Bone marrow (tissue), 2 donors: ENCODE data around the gene DACH1.

ENCODE experiments used
- DNase-seq, 2 donors: peaks; one replicate each; lab custom pipeline; 2025; lab: John Stamatoyannopoulos, UW

The DACH1 gene

DNA sequence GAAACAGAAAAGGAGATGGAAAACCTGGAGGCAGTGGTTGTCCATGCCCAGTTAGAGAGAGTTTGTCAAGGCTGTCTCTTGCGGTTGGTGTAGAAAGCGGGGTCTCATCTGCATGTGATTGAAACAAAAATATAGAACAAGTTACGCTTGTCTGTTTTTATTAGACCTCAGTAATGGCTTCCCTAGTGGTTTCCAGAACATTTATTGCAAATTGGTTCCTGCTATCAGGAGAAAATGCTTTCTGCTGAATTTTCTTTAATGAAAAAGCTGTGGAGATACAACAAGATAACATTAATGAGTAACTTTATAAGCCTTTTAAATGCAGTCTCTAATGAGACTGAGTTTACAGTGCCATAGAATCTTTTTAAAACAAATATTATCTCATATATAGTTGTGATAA, 378.0 kb downstream of the DACH1 start:
- DNase-seq = no peak

DNA sequence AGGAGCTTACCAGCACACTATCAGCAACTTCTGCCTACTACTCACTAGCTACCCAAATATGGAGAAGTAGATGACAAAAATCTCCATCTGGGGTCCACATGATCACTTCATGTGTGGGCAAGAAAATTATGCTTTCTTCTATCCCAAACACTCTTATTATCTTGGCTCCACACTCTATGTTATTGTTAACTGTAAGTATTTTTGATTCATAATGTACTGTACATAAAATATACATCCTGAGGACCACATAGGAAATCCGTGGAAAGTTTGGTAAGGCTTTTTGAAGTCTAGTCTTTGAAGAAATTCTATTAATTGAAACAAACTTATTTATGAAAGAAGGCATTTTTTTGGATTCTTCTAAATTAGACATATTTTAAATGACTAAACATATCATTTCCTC, 378.8 kb downstream of the DACH1 start:
- DNase-seq = no peak

DNA sequence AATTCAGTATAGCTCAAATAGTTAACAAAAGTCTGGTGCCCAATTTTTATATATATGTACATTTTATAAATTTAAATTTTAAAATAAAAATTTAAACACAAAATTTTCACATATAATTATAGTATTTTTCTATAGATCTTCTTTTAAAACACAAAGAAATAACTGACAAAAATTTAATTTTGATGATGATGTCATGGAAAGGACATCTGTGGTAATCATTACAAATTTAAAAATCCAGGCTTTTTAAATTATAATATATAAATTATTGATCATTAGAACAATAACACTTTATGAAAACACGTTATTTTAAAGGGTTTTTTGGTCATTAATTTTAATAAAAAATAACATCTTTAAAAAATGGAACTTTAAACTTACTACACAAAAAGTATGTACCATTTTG, 381.1 kb downstream of the DACH1 start:
- no peak for DNase-seq

DNA sequence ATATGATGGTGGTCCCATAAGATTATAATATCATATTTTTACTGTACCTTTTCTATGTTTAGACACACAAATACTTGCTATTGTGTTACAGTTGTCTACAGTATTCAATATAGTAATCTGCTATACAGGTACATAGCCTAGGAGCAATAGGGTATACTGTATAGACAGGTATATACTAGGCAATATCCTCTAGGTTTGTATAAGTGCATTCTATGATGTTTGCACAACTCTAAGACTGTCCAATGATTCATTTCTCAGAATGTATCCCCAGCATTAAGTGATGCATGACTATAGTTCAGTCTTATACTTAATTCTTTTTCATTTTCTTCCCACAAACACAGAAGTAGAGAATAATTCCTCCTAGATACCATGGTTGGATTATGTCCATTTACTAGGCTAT, 383.3 kb downstream of the DACH1 start:
- DNase-seq = no peak

DNA sequence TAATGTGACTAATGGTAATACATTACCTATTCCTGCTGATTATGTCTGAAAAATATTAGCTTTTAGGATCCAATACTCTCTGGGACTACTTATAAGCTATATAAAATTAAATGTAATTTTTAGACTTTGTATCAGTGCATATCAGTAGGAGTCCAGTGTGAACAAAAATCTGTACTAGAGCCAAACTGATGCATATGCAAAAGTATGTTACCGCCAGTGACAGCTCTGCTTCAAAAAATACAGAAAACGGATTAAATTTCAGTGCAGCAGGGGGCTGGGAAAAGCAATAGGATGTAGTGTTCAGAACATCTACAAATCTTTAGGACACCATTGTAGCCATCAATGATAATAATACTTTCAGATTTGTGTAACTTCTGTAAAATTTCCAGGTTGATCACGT, 385.5 kb downstream of the DACH1 start:
- no peak for DNase-seq

DNA sequence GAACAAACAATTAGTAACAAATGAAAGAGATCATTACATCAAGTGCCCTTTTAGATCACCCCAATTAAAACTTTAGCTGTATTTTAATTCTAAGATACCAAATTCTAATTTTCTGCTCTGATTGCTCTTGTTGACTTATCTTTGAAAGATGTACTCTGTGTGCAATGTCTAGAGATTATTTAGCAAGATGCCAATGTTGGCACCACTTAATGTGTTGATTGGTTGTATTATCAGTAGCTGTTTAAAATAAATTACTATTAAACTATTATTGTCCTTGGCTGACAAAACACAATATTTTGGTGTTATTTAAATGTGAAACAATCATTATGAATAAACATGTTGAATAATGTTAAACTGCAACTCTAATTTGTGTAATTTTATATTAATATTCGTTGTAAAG, 386.0 kb downstream of the DACH1 start:
- DNase-seq = no peak

DNA sequence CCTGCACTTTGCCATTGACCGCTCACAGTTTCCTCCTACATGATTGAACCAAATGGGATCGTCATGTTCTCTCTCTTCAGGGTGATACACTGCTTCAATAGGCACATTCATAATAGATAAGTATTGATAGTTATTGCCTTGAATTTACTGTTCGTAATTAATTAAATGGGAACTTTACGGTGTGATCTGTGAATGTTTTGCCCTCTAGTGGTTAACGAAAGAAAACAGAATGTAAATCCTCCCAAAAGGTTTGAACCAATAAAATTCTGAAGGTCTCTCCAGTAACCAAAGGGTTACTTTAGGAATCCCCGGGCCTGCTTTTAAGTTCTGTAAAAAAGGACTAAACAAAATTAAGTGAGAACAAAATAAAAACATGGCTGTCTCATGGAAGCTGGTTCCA, 389.3 kb downstream of the DACH1 start:
- no peak for DNase-seq

DNA sequence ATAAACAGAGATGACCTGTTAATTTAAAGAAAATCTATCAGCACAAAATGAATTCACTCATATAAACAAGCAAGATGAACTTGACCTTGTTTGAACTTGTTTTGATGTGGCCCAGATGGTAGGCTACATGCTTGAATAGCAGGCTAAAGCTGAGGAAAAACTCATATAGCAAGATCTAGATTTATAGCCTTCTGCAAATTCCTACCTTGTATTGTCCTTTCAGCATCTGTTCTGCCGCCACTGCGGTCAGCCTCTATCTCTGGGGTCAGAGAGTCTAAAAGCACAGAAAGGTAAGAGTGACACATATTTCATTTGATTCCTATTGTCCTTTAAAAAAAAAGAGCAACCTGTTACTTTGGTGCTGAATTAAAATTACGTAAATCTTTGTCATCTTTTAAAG, 392.1 kb downstream of the DACH1 start:
- no peak for DNase-seq

DNA sequence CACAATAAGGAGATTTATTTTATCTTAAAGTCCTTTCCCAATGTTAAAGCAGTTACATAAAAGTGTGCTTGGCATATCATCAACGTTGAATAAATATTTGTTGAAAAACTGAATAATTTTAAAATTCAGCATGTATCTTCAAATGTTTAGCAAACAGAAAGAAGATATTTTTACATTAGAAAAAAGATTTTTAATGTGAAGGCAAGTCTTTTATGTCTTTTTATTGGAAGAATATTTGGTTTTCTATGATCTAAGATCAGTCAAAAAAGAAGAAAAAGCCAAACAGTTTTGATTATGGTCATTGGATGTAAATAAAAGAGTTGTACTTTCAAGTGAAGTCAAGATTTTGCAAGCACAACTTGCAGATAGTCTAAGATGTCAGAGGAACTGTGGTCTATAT, 397.4 kb downstream of the DACH1 start:
- DNase-seq = no peak

DNA sequence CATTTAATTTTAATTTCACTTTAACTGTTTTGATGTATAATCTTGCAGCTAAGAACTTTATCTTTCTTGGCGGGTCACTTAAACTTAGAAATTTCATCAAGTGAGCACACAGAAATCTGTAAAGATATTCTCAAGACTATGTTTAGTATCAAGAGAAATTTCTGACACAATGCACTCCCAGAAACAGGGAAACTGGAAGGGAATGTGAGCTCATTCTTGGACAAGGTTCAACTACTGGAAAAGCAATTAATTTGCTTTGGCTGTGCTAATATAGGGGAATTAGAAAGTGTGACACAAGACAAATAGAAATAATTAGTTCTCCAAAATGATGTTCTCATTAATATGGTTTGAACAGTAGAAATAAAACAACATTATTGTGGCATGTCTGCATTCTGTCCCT, 402.3 kb downstream of the DACH1 start:
- DNase-seq = no peak

DNA sequence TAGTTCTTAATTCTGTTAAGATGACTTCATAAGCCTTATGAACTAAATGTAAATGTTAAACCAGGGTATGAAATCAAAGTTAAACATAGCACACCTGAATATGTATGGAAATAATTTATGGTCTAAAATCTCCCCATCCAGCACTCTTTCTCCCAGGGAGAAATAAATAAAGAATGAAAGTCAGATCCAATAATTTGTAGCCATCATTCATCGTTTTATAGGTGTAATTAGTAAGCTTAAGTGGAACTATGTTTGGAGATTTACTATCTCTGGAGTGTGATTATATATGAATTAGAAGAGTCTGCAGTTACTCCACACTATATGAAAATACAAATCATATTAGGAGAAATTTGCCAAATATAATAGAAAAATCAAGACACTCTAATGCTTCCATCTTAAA, 405.1 kb downstream of the DACH1 start:
- no peak for DNase-seq

DNA sequence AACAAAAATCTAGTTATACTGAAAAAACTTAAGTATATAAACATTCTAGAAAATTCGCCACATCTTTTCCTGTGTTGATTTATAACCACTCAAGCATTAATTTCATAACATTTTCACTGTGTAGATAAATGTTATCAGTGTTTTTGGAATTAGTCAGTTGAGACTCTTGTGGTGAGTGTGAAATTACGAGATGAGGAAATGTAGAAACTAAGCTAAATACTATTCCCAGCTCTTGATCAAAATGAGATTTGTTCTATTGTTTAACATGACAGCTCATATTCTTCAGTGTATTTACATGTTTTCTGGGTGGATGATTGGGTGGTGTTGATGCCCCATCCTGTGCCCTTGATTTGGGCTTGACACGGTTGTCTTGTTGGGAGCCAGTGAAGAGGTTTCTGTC, 406.8 kb downstream of the DACH1 start:
- no peak for DNase-seq

DNA sequence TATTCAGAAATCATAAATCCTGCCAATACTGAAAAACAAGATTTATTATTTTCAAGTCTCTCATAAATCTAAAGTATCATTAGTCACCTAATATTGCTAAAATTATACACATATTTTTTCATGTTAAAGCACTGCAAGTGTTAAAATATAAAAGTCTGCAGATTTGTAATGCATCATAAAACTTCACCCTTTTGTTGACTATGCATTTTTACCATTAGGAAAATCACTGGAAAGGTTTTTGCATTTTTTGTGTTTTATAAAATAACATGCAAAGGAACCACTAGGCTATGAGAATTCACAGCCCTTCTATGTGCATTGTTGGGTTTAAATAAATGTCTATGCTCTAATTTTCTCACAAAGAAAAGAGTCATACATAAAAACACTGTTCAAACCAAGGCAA, 407.3 kb downstream of the DACH1 start:
- no peak for DNase-seq

DNA sequence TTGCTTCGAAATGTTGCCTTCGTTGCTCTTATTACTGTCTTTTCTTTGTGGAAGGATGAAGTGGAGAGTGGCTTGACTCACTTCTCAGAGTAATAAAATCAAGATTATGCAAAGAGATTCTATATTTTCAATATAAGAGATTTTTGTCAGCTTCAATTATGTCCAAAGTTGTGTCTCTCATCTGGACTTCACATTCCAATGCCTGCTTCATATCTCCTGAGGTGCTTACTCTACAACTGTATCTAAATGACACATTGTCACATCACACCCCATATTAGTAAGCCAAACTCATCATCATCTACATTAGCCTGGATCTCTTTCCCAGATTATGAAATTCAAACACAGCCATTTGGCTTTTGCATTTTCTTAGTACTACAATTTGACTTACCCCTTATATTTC, 409.4 kb downstream of the DACH1 start:
- no peak for DNase-seq

DNA sequence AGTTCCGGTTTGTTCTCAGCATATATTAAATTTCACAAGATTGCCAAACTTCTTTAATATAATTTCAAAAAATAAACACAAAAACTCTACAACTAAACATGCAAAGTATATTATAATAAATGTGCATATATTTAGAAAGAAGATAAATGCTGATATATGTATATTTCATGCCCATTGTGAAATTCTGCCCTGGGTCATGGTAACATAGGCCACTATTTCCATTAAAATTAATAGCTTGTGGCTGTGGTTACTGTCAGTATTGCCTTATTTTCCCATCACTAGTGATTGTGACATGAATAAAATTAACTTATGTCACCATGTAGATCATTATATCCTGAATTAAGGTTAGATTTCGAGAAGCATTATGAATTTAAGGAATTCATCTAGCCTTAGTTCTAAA, 410.9 kb downstream of the DACH1 start:
- DNase-seq = no peak

DNA sequence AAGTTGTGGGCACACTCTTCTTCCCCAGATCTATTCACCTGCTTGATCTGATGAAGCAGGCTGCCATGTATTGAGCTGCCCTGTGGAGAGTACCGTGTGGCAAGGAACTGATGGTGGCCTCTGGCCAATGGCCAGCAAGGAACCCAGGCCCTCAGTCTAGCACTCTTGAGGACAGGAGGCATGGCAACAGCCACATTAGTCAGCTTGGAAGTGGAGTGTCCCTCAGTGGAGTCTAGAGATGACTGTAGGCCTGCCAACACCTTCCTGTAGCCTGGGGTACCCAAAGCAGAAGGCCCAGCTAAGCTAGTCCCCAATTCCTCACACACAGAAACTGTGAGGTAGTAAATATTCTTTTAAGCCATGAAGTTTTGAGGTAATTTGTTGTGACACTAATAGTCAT, 412.5 kb downstream of the DACH1 start:
- DNase-seq = no peak

DNA sequence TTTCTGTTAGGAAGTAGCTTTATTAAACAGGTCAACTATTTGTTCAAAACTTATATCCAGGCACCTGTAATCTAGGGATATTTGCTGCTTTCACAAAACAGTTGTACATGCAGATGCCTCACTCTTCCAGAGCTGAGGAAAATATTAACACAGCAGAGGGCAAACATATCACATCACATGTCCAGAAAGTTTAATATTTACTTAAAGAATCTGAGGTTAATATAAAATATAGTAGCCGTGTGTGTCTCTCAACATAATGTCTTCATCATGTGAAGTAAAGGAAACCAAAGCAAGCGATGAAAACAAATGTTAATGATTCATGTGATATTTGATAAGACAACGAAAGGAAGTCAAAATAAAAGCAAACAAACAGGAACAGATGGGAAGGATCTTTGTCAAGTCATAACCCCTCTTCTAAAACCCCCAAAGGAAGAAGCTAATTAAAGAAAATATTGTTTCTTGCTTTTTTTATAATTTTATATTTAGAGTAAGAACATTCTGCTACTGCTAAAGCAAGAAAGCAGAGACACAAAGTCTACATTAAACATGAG, 418.8 kb downstream of the DACH1 start:
- no peak for DNase-seq

DNA sequence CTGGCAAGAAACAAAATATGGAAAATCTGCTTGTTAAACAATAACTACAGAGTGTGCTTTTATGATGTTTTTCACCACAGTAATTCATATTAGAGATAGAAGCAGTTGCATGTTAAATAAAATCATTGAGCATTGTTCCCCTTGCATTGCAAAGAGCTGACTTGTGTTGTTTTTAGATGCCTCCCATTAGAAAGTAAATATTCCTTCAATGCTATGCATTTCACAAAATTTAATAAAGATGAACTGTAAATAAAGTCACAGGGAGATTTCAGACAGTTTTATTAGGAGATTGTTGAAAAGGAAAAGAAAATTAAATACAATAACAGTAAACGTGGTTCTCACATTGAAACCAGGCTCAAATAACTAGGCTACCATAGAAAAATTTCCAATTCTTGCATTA, 429.3 kb downstream of the DACH1 start:
- no peak for DNase-seq

DNA sequence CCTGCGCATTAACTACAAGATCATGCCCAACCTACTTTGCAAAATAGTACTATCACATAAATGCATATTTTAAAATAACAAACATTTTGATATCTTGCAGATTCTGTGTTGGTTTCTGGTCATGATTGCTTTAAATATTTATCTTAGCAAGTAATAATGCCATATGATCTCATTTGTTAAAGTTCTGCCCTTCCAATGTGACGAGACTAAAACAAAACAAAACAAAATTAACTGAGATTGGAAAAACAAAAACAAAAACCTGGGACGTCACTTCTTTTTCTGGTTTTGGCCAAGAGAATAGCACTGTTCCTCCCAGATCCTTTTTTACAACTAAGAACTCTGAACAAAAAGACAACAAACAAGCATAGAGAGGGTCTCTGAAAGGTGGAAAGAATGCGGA, 436.3 kb downstream of the DACH1 start:
- DNase-seq = no peak

DNA sequence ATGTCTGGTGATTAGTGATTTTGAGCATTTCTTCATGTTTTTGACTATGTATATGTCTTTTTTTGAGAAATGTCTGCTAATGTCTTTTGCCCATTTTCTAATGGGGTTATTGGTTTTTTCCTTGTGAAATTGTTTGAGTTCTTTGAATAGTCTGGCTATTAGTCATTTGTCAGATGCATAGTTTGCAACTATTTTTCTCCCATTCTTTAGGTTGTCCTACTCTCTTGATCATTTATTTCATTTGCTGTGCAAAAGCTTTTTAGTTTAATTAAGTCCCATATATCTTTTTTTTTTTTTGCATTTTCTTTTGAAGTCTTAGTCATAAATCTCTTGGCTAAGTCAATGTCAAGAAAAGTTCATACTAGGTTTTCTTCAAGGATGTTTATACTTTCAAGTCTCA, 449.8 kb downstream of the DACH1 start:
- no peak for DNase-seq

DNA sequence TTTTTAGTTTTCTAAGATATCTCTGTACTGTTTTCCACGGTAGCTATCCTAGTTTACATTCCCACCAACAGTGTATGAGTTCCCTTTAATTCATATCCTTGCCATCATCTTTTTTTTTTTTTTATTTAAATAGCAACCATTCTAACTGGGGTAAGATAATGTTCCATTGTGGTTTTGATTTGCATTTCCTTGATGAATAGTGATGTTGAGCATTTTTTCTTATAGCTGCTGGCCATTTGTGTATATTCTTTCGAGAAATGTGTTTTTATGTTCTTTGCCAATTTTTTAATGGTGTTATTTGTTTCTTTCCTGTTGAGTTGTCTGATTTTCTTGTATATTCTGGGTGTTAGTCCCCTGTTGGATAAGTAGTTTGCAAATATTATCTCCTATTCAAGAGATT, 454.8 kb downstream of the DACH1 start:
- no peak for DNase-seq

DNA sequence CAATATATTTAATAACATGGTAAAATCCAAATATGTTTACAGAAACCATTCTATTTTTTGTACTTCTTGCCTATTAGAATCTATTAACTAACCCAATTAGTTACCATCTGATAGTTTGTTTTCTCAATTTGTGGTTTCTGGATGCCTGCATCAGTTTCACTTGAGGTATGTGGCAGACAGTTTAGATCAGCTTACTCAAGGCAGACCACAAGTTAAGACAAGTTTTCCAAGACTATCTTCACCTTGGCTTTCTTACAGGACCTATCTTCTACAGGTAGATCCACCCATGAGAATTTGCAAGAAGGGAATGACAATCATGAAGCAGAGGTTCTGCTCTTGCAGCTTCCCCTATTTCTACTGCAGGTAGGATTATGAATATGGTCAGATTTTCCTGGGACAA, 458.6 kb downstream of the DACH1 start:
- DNase-seq = no peak

DNA sequence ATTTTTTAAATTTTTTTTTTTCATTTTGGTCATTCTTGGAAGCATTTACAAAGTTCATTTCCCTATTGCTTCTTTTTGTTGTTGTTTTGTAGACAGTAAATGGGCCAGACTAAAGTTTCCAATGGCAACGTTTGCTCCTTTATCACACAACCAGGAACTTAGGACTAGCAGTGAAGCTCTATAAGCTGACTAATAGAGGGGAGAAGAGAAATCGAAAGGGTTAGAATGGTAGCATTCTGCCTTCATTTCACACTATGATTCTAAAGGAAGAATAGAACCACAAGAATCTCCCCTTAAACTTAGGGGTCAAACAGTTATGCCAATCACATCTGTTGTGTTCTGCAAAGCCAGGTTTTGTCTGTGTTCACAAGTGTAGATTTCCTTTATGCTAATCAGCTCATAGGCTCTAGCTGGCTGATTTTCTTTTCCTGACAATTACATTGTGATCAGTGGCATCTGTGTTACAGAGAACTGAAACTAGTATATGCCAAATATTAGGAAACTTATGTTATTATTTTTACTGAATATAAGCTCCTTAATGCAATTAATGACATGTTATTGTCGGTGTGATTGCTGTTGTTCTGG, 467.3 kb downstream of the DACH1 start:
- DNase-seq = no peak

DNA sequence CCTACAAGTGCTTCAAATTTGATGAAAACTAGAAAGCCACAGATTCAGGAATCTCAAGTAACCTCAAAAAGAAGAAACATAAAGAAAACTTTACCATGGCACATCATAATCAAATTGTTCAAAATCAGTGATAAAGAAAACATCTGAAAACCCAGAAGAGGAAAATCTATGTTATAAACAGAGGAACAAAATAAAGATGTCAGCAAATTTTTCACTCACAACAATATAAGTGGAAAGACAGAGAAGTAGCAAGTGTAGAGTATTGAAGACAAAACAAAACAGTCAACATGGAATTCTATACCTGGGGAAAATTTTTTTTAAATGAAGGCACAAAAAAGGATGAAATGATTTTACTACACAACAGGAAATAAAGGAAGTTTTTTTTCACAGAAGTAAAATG, 470.9 kb downstream of the DACH1 start:
- DNase-seq = no peak

DNA sequence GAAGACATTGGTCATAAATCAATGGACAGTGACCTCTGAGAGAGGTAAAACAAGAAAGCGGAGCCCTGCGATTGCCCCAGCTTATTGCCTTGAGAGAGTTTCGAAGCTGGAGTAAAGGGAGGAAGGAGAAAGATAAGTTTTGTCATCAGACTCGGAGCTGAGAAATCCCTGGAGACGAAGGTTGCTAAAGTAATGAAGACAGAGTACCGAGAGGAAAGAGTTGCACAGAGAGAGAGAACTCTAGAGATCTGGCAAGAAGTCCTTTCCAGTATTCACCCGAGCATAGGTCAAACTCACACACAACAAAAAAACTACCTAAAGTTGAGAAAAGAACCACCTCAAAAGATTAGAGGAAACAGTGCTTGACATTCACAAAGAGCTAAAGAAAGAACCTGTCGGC, 472.0 kb downstream of the DACH1 start:
- DNase-seq = no peak
